Stromal cell of bone marrow (primary cell): ENCODE measurements around the gene C4BPB.
A peak's percentile ranks its signal among the peaks of the same experiment; 100 is the strongest.

ENCODE experiments used
- DNase-seq: peaks from one replicate; pipeline ENCODE4 v3.0.0-alpha.2; 2012; ENCODE audit warnings: low read depth

Gene C4BPB

GRCh38 chr1:207060596-207060995 is 28.1 kb upstream of the C4BPB start:
- no peak for DNase-seq

DNA sequence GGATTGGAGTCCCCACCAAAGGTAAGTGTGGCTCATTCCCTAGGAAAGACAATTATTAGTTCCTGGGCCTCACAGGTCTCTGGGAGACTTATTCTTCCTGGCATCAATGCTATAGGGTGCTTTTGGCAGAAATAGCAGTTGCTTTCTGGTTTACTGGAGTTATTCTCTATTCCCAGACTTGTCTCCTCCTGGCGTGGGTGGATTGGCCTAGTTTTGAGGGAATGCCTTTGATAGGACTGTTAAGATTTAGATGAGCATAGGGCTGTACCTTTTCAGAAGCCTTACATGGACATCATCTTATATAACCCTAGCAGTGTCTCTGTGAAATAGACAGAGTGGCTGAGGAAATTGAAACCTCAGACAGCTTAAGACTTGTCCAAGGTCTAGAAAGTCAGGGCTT is 26.6 kb upstream of the C4BPB start:
- DNase-seq: no peak

DNA sequence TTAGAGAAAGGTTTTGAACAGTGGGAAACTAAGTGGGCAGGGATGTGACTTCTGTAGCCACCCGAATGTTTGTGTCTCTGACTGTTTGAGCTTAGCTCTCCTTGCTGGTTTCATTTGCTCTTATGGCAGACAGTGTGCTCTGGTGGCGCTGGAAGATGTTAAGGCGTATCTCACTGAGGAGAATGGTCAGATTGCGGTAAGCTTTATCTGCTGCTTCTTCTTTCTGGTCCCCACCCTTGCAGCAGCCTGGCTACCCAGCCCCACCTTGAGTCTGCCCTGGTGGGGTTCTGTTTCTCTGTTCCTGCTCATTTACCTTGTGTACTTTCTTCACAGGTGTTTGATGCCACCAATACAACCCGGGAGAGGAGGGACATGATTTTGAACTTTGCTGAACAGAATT is 25.6 kb upstream of the C4BPB start:
- DNase-seq: no peak

GRCh38 chr1:207064561-207064960 is 24.1 kb upstream of the C4BPB start:
- no peak for DNase-seq

- no peak for DNase-seq
These were observed 21.5 kb upstream of the C4BPB start for GRCh38 chr1:207067185-207067584.

- no peak for DNase-seq
These were observed 21.0 kb upstream of the C4BPB start for GRCh38 chr1:207067665-207068064.

- DNase-seq: no peak
These were observed 19.6 kb upstream of the C4BPB start for GRCh38 chr1:207069061-207069460.

DNA sequence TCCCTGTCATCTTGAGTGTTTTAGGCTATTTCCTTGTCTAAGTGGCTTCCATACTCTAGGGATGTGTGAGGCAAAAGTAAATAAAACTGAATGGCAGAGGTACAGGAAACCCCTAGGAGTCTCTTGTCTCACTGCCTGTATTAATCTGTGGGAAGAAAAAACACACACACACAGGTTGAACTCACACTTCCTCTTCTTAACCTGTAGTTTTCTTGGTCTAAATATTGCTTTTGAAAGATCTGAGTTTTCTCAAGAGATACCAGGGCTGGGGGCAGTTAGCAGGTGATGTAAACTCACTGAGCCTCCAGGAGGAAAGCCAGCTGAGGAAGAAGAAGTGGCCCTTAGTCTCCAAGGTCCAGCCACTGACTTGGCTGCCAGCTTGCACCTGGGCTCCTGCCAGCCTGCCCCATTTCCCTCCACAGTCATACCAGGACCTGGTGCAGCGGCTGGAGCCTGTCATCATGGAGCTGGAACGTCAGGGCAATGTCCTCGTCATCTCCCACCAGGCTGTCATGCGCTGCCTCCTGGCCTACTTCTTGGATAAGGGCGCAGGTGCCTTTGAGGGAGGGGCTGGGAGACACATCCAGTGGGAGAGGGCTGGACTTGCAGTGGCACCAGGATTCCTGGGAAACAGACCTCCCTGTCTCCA is 18.7 kb upstream of the C4BPB start:
- DNase-seq: no peak

- no peak for DNase-seq
These were observed 17.8 kb upstream of the C4BPB start for GRCh38 chr1:207070811-207071210.

DNA sequence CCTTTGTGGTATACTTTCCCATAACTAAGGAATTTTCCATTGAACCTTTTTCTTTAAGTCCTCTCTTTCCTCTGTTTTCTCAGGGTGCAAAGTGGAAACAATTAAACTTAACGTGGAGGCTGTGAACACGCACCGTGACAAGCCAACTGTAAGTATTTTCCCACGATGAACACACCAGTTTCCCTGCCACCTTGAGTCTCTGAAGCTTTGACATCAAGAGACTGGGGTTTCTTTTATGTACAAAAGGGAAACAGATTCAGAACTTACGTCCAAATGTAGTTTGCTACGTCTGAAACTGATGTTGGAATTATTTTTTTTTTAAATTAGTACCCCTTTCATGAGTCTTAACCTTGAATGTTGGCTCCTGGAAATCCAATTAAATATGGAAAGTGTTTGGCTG is 17.2 kb upstream of the C4BPB start:
- DNase-seq: no peak

DNA sequence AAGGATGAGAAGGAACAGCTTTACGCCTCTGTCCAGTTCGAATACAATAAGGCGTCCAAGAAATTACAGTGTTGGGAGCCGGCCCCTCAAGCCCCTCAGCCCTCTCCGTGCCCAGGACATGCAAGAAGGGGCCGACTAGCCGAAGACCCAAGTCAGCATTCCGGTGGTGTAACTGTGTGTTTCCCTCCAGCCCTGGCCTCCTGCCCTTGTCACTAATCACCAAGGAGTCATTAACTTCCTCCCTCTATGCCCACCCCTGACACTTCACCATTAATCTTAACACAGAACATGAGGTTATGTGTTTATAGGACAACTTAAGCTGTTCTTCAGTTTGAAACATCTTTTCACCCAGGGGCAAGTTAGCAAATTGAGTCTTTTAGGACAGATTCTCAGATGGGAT is 16.4 kb upstream of the C4BPB start:
- DNase-seq: no peak

- DNase-seq: no peak
These were observed 14.5 kb upstream of the C4BPB start for GRCh38 chr1:207073906-207074820.

DNA sequence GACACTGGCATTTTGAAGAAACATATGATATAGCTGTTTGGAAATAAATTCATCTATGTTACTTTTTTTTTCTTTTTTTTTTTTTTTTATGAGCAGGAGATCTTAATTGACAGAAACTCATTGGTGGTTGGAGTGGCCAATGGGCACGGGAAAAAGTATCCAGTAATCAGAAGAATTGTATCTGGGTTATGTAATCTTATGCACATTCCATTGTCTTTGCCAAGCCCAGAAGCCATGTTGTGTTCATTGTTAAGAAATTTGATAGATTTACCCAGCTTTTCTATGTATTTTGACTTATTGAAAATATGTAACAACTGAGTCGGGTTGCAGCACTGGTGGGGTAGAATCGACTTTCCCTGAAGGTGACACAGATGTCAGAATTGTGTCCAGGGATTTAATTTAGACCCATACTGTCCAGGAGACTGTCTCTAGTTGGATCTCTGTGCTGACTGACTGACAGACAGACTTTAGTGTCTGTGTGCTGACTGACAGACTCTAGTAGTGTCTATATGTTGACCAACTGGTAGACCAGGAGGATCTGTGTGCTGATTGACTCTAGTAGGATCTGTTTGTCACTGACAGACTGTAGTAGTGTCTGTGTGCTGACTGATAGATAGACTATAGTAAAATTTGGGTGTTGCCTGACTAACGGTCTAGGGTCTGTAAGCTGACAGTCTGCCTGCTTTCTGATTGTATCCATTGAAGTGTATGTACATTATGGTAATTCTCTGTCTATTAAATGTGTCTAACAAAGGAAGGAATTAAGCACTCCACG is 12.3 kb upstream of the C4BPB start:
- DNase-seq: no peak

DNA sequence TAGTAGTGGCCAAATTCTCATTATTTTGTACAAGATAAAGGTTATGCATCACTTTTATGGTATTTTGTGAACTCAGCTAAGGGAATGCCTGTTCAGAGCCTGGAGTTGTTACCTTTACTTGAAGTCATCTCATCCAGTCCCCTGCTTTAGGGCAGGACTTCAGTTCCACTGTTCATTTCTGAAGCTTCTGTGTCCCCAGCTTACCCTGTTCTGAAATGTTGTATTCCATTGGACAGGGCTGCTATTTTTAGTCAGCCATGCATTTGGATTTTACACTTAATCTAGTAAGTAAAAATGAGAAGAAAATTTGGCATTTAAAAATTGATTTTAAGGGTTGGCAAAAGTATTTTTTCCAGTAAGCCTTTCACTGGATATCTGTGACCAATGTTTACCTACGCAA is 11.6 kb upstream of the C4BPB start:
- DNase-seq: no peak

DNA sequence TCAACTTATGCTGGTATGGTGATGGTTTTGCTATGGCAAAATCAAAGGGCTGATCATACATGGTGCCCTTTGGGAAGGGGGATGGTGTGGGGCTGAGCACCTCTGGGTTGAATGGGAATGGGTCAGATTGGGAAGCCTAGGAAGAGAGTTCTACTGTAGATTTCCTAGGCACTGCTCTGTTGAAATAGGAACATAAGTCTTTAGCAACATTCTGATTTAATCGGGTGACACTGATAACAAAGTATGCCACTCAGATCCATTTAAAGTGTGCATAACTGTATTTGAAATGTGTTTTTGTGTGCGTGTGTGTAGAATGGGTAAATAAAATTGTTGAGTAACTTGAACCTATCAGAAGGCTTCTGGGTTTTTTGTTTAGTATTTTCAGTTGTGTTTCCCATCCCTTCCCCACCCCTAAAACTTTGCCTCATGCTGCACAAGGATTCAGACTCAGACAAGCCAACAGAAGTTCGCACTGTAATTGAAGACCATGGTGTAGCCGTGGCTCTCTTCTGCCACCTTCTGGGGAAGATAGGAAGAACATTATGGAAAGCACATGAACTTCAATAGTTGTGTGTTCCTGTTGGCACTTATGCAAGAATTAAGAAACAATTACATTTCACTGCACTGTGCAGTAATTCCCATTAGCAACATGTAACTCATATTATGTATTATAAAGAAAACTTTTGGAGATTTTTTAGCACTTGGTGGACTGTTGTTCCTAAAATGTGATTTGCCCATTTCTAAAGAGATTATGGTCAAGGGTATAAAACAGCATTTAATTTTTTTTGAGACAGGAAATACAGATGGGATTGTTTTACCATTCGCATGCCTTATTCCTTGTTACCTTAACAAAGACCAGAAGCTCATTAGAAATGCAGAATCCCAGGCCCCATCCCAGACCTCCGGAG is 10.9 kb upstream of the C4BPB start:
- DNase-seq: peak; percentile 75

DNA sequence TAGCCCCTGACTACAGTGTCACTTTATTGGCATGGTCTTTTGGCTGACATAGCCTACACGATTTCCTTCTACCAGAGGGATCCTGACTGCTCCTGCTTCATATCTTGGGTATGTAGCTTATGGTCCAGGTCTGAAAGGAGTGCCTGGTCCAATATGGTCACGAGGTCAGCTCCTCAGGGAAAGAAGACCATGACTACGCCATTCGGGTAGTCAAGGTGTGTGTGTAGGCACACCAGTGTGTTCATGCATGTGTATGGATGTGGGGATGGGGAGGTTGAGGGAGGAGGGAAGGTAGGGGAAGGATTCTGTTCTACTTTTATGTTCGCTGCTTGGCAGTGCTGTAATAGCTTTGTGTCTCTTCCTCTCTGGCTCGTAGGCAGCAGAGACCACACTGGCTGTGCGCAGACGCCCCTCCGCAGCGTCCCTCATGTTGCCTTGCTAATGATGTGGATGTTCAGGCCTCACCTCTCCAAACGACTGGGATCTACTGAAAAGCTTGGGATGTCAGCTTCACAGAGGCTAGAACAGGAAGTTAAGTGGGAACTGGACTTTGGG is 10.0 kb upstream of the C4BPB start:
- DNase-seq: no peak

DNA sequence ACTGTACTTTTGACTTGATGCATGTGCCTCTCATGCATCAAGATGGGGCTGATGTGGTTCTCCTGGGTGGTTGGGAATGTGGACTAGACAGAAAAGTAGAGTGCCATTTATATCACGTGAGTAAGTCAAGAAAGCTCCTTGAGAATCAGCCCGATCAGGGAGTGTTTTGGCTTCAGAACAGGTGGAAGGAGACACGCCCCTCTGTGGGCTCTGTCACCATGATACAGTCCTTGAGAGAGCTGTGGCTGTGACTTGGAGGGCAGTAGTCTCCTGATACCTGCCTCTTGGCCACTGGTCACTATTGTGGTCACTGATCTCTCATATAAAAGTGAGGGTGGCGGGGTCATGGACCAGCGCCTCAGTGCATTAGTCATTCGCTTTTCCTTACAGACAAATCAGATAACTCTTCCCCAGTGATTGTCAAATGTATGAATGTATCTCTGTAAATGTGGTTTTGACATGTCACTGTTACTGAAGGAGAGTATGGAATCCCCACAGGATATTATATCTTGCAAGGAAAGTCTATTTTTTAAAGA is 8.9 kb upstream of the C4BPB start:
- DNase-seq: no peak

DNA sequence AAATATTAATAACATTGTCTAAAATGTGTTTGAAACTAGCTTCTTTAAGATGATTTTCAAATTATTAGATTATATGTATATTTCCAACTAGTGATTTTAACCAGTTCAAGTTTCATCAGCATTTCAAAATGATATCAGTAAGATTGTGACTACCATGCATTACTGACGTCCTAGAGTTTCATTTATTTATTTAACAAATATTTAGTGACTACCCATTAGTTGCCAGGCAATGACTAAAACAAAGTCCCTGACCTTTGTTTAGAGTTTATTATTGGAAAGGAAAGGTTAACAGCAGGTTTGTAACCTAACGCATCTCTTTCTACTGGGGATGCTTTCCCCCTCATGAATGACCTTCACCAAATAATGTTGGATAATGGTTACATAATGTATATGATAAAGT is 7.6 kb upstream of the C4BPB start:
- no peak for DNase-seq

DNA sequence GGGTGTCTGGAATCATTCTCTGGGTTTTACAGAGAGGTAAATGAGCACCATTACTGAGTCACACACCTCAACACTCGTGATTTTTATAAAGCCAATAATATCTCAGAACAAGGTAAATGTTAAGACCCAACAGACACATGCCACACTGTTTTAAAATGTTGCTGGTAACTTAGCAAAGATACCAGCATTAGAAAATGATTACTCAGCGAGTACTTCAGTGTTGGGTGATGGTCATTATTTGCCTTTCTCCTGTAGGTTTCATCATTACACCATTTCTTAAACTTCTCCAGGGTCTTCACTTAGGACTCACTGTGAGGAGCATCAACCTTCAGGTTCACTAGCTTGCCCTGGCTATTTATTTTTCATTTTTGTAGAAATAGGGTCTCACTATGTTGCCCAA is 6.9 kb upstream of the C4BPB start:
- no peak for DNase-seq

DNA sequence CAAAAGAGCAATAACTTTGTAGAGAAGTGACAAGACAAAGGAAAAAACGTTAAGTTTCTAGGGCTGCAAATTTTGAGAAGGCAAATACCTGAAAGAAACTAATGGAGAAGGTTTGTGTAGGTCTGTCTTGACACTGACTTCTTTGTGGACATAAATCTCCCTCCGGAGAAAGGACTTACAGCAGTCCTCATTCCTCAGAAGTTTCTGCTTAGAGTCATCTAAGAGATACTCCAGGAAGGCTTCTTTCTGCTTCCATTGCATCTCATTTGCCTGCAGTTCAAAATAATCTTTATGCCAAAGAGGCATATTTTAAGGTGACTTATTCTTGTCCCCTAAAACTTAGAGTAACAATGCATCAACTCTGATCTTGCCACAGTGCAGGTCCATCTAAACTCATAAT is 4.4 kb upstream of the C4BPB start:
- DNase-seq: no peak

DNA sequence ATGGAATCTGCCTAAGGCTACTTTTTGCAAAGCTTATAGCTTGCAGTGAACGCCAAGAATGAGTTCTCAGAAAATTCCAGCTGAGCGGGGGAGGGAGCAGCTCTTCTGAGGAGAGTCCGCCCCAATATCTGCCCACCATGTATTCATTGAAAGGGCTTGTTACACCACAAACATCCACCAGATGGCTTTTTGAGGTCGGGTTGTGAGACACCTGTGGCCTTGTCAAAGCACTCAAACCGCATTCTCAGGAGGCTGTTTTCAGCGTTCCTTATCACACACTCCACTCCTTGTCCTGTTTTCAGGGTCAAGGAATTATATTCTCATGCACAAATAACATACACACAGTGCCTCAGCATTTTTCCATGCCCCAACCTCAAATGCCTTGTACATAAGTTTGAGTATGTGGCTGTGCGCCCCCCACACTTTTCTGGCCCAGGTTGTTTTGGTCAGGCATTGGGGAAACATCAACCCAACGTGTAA is 3.9 kb upstream of the C4BPB start:
- DNase-seq: no peak
